ENCODE measurements around the gene SYT10. TPM values are rescaled to one million over a fixed set of nuclear protein-coding genes. Genes with fewer than 3 reads are reported as not detected.

The SYT10 gene
- total RNA-seq, 2 donors from 2014 or later: 0.41 to 0.68 TPM

GRCh38 chr12:33476058-33476457, 36.4 kb upstream of the SYT10 start:
- TF ChIP-seq CTCF (IDR thresholded peaks at IDR 0.05) (no peak), POLR2A (IDR thresholded peaks at IDR 0.05) (no peak), POLR2AphosphoS5 (IDR thresholded peaks at IDR 0.05) (no peak)
- Histone ChIP-seq H3K27ac (no peak overlapping the region), H3K36me3 (no peaks in the 10 kb centered on the region), H3K9me3 (no peaks in the 10 kb centered on the region), H3K27me3 (replicated peaks; ENCODE audit: insufficient read depth) (no peaks in the 10 kb centered on the region), H3K4me3 (no peak overlapping the region), H3K4me1 (replicated peaks) (no peaks in the 10 kb centered on the region)
- 61% methylated on average over 1 of the region's 1 CpG for WGBS
- no peak for DNase-seq (ENCODE audit: low spot score)
- intact Hi-C loops (cut with DNase I): no loop called here

- intact Hi-C loops (cut with DNase I): no loop called here
- Histone ChIP-seq H3K9me3 (no peaks in the 10 kb centered on the region), H3K27me3 (replicated peaks; ENCODE audit: insufficient read depth) (no peaks in the 10 kb centered on the region), H3K36me3 (no peaks in the 10 kb centered on the region), H3K4me1 (replicated peaks) (no peaks in the 10 kb centered on the region), H3K27ac (no peak overlapping the region), H3K4me3 (no peak overlapping the region)
- DNase-seq (ENCODE audit: low spot score): no peak
- TF ChIP-seq POLR2AphosphoS5 (IDR thresholded peaks at IDR 0.05): no peak
- no peak for TF ChIP-seq CTCF (IDR thresholded peaks at IDR 0.05)
- no peak for TF ChIP-seq POLR2A (IDR thresholded peaks at IDR 0.05)
- 78% methylated on average over 1 of the region's 1 CpG for WGBS
These were observed 32.7 kb upstream of the SYT10 start for GRCh38 chr12:33472299-33472698.

- Histone ChIP-seq H3K4me1 (replicated peaks) (no peaks in the 10 kb centered on the region), H3K4me3 (no peak overlapping the region), H3K27me3 (replicated peaks; ENCODE audit: insufficient read depth) (no peaks in the 10 kb centered on the region), H3K36me3 (no peaks in the 10 kb centered on the region), H3K27ac (no peak overlapping the region), H3K9me3 (no peaks in the 10 kb centered on the region)
- WGBS: 100% methylated on average over 1 of the region's 1 CpG
- TF ChIP-seq CTCF (IDR thresholded peaks at IDR 0.05): no peak
- intact Hi-C loops (cut with DNase I): no loop called here
- DNase-seq (ENCODE audit: low spot score): no peak
These were observed 15.5 kb upstream of the SYT10 start for GRCh38 chr12:33455096-33455495.

- Histone ChIP-seq H3K27me3 (replicated peaks; ENCODE audit: insufficient read depth) (no peaks in the 10 kb centered on the region), H3K4me3 (no peak overlapping the region), H3K27ac (no peak overlapping the region), H3K36me3 (no peaks in the 10 kb centered on the region), H3K4me1 (replicated peaks) (no peaks in the 10 kb centered on the region), H3K9me3 (no peaks in the 10 kb centered on the region)
- no peak for DNase-seq (ENCODE audit: low spot score)
- intact Hi-C loops (cut with DNase I): no loop called here
- TF ChIP-seq POLR2A (IDR thresholded peaks at IDR 0.05) (no peak), POLR2AphosphoS5 (IDR thresholded peaks at IDR 0.05) (no peak), CTCF (IDR thresholded peaks at IDR 0.05) (no peak)
- WGBS: 91% methylated on average over 3 of the region's 3 CpGs
These were observed 10.9 kb upstream of the SYT10 start for GRCh38 chr12:33450480-33450879.

GRCh38 chr12:33440477-33440876, 858 bp upstream of the SYT10 start:
- WGBS: 96% methylated on average over 9 of the region's 9 CpGs
- DNase-seq (ENCODE audit: low spot score): no peak
- H3K36me3 ChIP-seq: no peaks in the 10 kb centered on the region
- TF ChIP-seq CTCF (IDR thresholded peaks at IDR 0.05): no peak
- H3K4me3 ChIP-seq: no peak overlapping the region
- H3K4me1 ChIP-seq (replicated peaks): no peaks in the 10 kb centered on the region
- H3K27me3 ChIP-seq (replicated peaks; ENCODE audit: insufficient read depth): no peaks in the 10 kb centered on the region
- H3K27ac ChIP-seq: no peak overlapping the region
- intact Hi-C loops (cut with DNase I): no loop called here
- H3K9me3 ChIP-seq: no peaks in the 10 kb centered on the region

Measured in prostate gland (tissue), 2 donors.